IMR-90 (cell line): ENCODE measurements around the gene TBCA. TPM values are rescaled to one million over a fixed set of nuclear protein-coding genes. Genes with fewer than 3 reads are reported as not detected.

Source experiments
- ATAC-seq: fragments of 200-7000 bp; cut with Tn5 transposase; 2 replicates; pipeline ENCODE4 v1.9.1; 2020; ENCODE audit warnings: low read depth, mild to moderate bottlenecking, moderate library complexity
- BruUV-seq: library from RNA; stranded (reverse); fragments of 400-500 nt; replicated peaks from 2 replicates; lab custom pipeline; 2021; lab: Mats Ljungman, UMichigan
- CTCF ChIA-PET: fragments of 300-600 bp; formaldehyde crosslinking; extraction: SDS; loops from one replicate; lab custom pipeline; 2021; ENCODE audit warnings: antibody characterized with exemption; lab: Yijun Ruan, JAX
- POLR2A ChIA-PET: fragments of 300-600 bp; sonication (Branson Sonifier 250); formaldehyde crosslinking; loops from one replicate; lab custom pipeline; 2022; ENCODE audit warnings: antibody characterized with exemption; ENCODE audit not compliant: unreplicated experiment; lab: Charles Lee
- DNase-seq: peaks from one replicate; pipeline ENCODE4 v3.0.0; 2013
- H2AFZ ChIP-seq: replicated peaks from 2 replicates; pipeline ENCODE3; 2013; ENCODE audit warnings: low read length, mild to moderate bottlenecking; ENCODE audit not compliant: poor library complexity
- H2AK5ac ChIP-seq: 2 replicates; pipeline ENCODE4 v1.6.1; 2013; ENCODE audit warnings: low read depth, low read length, inconsistent platforms
- H2AK9ac ChIP-seq: replicated peaks from 2 replicates; pipeline ENCODE3; 2013; ENCODE audit warnings: mild to moderate bottlenecking, low read depth, low read length, moderate library complexity; ENCODE audit not compliant: poor library complexity
- H2BK120ac ChIP-seq: 2 replicates; pipeline ENCODE4 v1.6.1; 2013; ENCODE audit warnings: low read depth, low read length, inconsistent platforms
- H2BK15ac ChIP-seq: 3 replicates; pipeline ENCODE4 v1.6.1; 2013; ENCODE audit warnings: low read depth, low read length, inconsistent platforms
- H2BK20ac ChIP-seq: 2 replicates; pipeline ENCODE4 v1.6.1; 2013; ENCODE audit warnings: low read depth, mild to moderate bottlenecking, inconsistent platforms, low read length, moderate library complexity
- H2BK5ac ChIP-seq: 2 replicates; pipeline ENCODE4 v1.6.1; 2013; ENCODE audit warnings: mild to moderate bottlenecking, low read depth, low read length, inconsistent platforms; ENCODE audit not compliant: poor library complexity, severe bottlenecking
- H3K14ac ChIP-seq: replicated peaks from 2 replicates; pipeline ENCODE4 v1.6.1; 2013; ENCODE audit warnings: low read depth, low read length, inconsistent platforms
- H3K18ac ChIP-seq: 2 replicates; pipeline ENCODE4 v1.6.1; 2013; ENCODE audit warnings: low read depth, low read length, control low read depth
- H3K23ac ChIP-seq: 2 replicates; pipeline ENCODE4 v1.6.1; 2013; ENCODE audit warnings: low read depth, low read length, inconsistent platforms
- H3K27ac ChIP-seq: 2 replicates; pipeline ENCODE4 v1.5.1; 2013; ENCODE audit warnings: mild to moderate bottlenecking, control low read depth, low read length; ENCODE audit not compliant: insufficient read depth
- H3K27me3 ChIP-seq: 2 replicates; pipeline ENCODE4 v1.6.1; 2013; ENCODE audit warnings: low read length; ENCODE audit not compliant: control insufficient read depth, insufficient read depth
- H3K36me3 ChIP-seq: 2 replicates; pipeline ENCODE4 v1.6.1; 2013; ENCODE audit warnings: low read length, mixed read lengths; ENCODE audit not compliant: control insufficient read depth, insufficient read depth
- H3K4ac ChIP-seq: 2 replicates; pipeline ENCODE4 v1.6.1; 2013; ENCODE audit warnings: low read depth, low read length, inconsistent platforms
- H3K4me1 ChIP-seq: 2 replicates; pipeline ENCODE4 v1.6.1; 2013; ENCODE audit warnings: low read length, mixed read lengths; ENCODE audit not compliant: control insufficient read depth, insufficient read depth
- H3K4me2 ChIP-seq: 2 replicates; pipeline ENCODE4 v1.6.1; 2013; ENCODE audit warnings: low read depth, mild to moderate bottlenecking, control low read depth, low read length, moderate library complexity
- H3K4me3 ChIP-seq: 2 replicates; pipeline ENCODE4 v1.5.1; 2013; ENCODE audit warnings: low read depth, mild to moderate bottlenecking, control low read depth, low read length, moderate library complexity; ENCODE audit not compliant: insufficient read depth
- H3K56ac ChIP-seq: 2 replicates; pipeline ENCODE4 v1.6.1; 2013; ENCODE audit warnings: low read length, inconsistent platforms; ENCODE audit not compliant: insufficient read depth; ENCODE audit errors: extremely low read depth
- H3K79me1 ChIP-seq, 2 experiments: 2 replicates each; pipeline ENCODE4 v1.6.1; 2013; ENCODE audit warnings: low read length in 2 of 2, inconsistent platforms in 1 of 2, low read depth in 1 of 2
- H3K9ac ChIP-seq: 2 replicates; pipeline ENCODE4 v1.6.1; 2013; ENCODE audit warnings: low read depth, low read length, control low read depth
- H3K9me1 ChIP-seq: 2 replicates; pipeline ENCODE4 v1.6.1; 2013; ENCODE audit warnings: low read length, inconsistent platforms; ENCODE audit not compliant: insufficient read depth
- H3K9me3 ChIP-seq: 2 replicates; pipeline ENCODE4 v1.6.1; 2013; ENCODE audit warnings: low read length; ENCODE audit not compliant: control insufficient read depth, insufficient read depth
- H4K20me1 ChIP-seq: 2 replicates; pipeline ENCODE4 v1.6.1; 2013; ENCODE audit warnings: low read length, inconsistent platforms; ENCODE audit not compliant: insufficient read depth
- H4K5ac ChIP-seq: 2 replicates; pipeline ENCODE4 v1.6.1; 2013; ENCODE audit warnings: mild to moderate bottlenecking, low read depth, low read length, control low read depth
- H4K8ac ChIP-seq, 2 experiments: 2 replicates each; pipeline ENCODE4 v1.6.1; 2013; ENCODE audit warnings: low read depth in 2 of 2, low read length in 2 of 2, control low read depth in 1 of 2, inconsistent platforms in 1 of 2
- H4K91ac ChIP-seq: 2 replicates; pipeline ENCODE4 v1.6.1; 2013; ENCODE audit warnings: low read depth, low read length, inconsistent platforms; ENCODE audit not compliant: insufficient read depth
- BHLHE40 ChIP-seq: fragments of 150-350 bp; IDR thresholded peaks from 2 replicates; pipeline ENCODE4 v1.6.1; 2016; ENCODE audit warnings: mild to moderate bottlenecking, low read depth, low read length
- CEBPB ChIP-seq: IDR thresholded peaks from 2 replicates; pipeline ENCODE4 v1.6.1; 2012; ENCODE audit warnings: low read depth, low read length, improper control_type of control experiment
- FOS ChIP-seq: fragments of 150-350 bp; IDR thresholded peaks from 2 replicates; pipeline ENCODE4 v1.6.1; 2016; ENCODE audit warnings: low read depth, low read length
- MAFK ChIP-seq: IDR thresholded peaks from 2 replicates; pipeline ENCODE4 v1.6.1; 2012; ENCODE audit warnings: low read depth, low read length, improper control_type of control experiment
- MAZ ChIP-seq: IDR thresholded peaks from 2 replicates; pipeline ENCODE4 v1.6.1; 2012; ENCODE audit warnings: low read depth, mild to moderate bottlenecking, low read length, improper control_type of control experiment, moderate library complexity, borderline replicate concordance
- NFE2L2 ChIP-seq: fragments of 150-350 bp; IDR thresholded peaks from 2 replicates; pipeline ENCODE4 v1.6.1; 2016; ENCODE audit warnings: low read depth, mild to moderate bottlenecking, low read length
- POLR2A ChIP-seq: IDR thresholded peaks from 2 replicates; pipeline ENCODE4 v1.6.1; 2012; ENCODE audit warnings: mild to moderate bottlenecking, low read depth, low read length
- RCOR1 ChIP-seq: IDR thresholded peaks from 2 replicates; pipeline ENCODE4 v1.6.1; 2012; ENCODE audit warnings: mild to moderate bottlenecking, low read length, improper control_type of control experiment; ENCODE audit not compliant: insufficient replicate concordance
- RFX5 ChIP-seq: IDR thresholded peaks from 2 replicates; pipeline ENCODE4 v1.8.0; 2012; ENCODE audit warnings: low read depth, mild to moderate bottlenecking, low read length, moderate library complexity
- SMC3 ChIP-seq: fragments of 150-350 bp; IDR thresholded peaks from 2 replicates; pipeline ENCODE4 v1.6.1; 2016; ENCODE audit warnings: low read depth, mild to moderate bottlenecking, antibody characterized with exemption, low read length, moderate library complexity
- WGBS, 2 experiments: methylation state at CpG; one replicate each; pipeline versions ENCODE4 v1.1.5 to v1.1.7; 2013; ENCODE audit warnings: missing lambda C conversion rate in 2 of 2; ENCODE audit not compliant: insufficient read length in 1 of 2; ENCODE audit errors: extremely low coverage in 2 of 2; 5-methylcytosine and 5-hydroxymethylcytosine counted together
- dilution Hi-C: fragments of 300-500 bp; cut with HindIII; formaldehyde crosslinking; loops from one replicate; pipeline ENCODE4 v1.14.3; 2018; ENCODE audit warnings: low sequenced_read_pairs; ENCODE audit not compliant: unreplicated experiment
- in situ Hi-C: fragments of 300-500 bp; cut with MboI; formaldehyde crosslinking; loops from 3 replicates; pipeline ENCODE4 v1.14.3; 2019; ENCODE audit warnings: low sequenced_read_pairs, inconsistent platforms, mixed read lengths
- intact Hi-C: fragments of 100-400 bp; cut with micrococcal nuclease; formaldehyde crosslinking; loops from 2 replicates; pipeline ENCODE4 v1.10.0; 2022
- polyA plus RNA-seq, 3 experiments: library from polyadenylated mRNA; depleted of rRNA; stranded (reverse); fragments of >200 nt; gene quantifications; 2 replicates each; pipeline ENCODE4 v1.2.3, GENCODE V29; 2012; ENCODE audit warnings: low replicate concordance in 1 of 3
- total RNA-seq: library from RNA; depleted of rRNA; stranded (reverse); fragments of >200 nt; gene quantifications from 2 replicates; pipeline ENCODE4 v1.2.3, GENCODE V29; 2012
- TF ChIP-seq, protein P1 (sequence below): conservative IDR thresholded peaks from 2 replicates; pipeline ENCODE4 v1.5.1; 2012; ENCODE audit warnings: mild to moderate bottlenecking, low read depth, low read length, improper control_type of control experiment
- TF ChIP-seq, protein P2 (sequence below): fragments of 150-350 bp; IDR thresholded peaks from 2 replicates; pipeline ENCODE4 v1.6.1; 2017; ENCODE audit warnings: mild to moderate bottlenecking, antibody characterized with exemption, low read length, low read depth
- TF ChIP-seq, protein P3 (sequence below): fragments of 150-350 bp; IDR thresholded peaks from 2 replicates; pipeline ENCODE4 v1.6.1; 2016; ENCODE audit warnings: low read depth, mild to moderate bottlenecking, low read length, moderate library complexity, borderline replicate concordance

TBCA gene
- total and polyA plus RNA-seq, 2 of the 4 experiments (the other 2 are of a cell fraction) = 6.1 to 137 TPM

- Histone ChIP-seq H3K4ac (no peak overlapping the region), H3K27ac (no peak overlapping the region), H4K91ac (no peak overlapping the region), H3K56ac (no peak overlapping the region), H2AK9ac (no peak overlapping the region), H2BK15ac (no peak overlapping the region), H4K20me1 (no peaks in the 10 kb centered on the region), H2BK5ac (no peak overlapping the region), H3K14ac (no peak overlapping the region), H2BK120ac (no peak overlapping the region), H2AFZ (no peak overlapping the region), H3K9me1 (no peaks in the 10 kb centered on the region), H3K9me3 (no peaks in the 10 kb centered on the region), H2BK20ac (no peak overlapping the region), H3K23ac (no peak overlapping the region), H3K4me2 (no peak overlapping the region), H3K4me1 (no peaks in the 10 kb centered on the region), H4K5ac (no peak overlapping the region), H3K9ac (no peak overlapping the region), H2AK5ac (no peak overlapping the region), H4K8ac (no peak overlapping the region), H3K27me3 (peaks cover 6% of the 10 kb centered on the region), H3K18ac (no peak overlapping the region), H3K4me3 (no peak overlapping the region), H3K36me3 (no peaks in the 10 kb centered on the region), H3K79me1 (no peaks in the 10 kb centered on the region)
- ChIA-PET CTCF (no interaction called here), POLR2A (no interaction called here)
- dilution Hi-C loops (no loop called here), in situ Hi-C loops (no loop called here), intact Hi-C loops (no loop called here)
- WGBS, 2 experiments = no CpG with 5 or more reads among the region's 2 CpGs
- no peak for ATAC-seq
- no peak for TF ChIP-seq RCOR1
- TF ChIP-seq, protein P1, sequence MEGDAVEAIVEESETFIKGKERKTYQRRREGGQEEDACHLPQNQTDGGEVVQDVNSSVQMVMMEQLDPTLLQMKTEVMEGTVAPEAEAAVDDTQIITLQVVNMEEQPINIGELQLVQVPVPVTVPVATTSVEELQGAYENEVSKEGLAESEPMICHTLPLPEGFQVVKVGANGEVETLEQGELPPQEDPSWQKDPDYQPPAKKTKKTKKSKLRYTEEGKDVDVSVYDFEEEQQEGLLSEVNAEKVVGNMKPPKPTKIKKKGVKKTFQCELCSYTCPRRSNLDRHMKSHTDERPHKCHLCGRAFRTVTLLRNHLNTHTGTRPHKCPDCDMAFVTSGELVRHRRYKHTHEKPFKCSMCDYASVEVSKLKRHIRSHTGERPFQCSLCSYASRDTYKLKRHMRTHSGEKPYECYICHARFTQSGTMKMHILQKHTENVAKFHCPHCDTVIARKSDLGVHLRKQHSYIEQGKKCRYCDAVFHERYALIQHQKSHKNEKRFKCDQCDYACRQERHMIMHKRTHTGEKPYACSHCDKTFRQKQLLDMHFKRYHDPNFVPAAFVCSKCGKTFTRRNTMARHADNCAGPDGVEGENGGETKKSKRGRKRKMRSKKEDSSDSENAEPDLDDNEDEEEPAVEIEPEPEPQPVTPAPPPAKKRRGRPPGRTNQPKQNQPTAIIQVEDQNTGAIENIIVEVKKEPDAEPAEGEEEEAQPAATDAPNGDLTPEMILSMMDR = no peak
- TF ChIP-seq, protein P2, sequence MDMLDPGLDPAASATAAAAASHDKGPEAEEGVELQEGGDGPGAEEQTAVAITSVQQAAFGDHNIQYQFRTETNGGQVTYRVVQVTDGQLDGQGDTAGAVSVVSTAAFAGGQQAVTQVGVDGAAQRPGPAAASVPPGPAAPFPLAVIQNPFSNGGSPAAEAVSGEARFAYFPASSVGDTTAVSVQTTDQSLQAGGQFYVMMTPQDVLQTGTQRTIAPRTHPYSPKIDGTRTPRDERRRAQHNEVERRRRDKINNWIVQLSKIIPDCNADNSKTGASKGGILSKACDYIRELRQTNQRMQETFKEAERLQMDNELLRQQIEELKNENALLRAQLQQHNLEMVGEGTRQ = no peak
- TF ChIP-seq MAFK = no peak
- no peak for TF ChIP-seq POLR2A
- TF ChIP-seq SMC3 = no peak
- TF ChIP-seq, protein P3, sequence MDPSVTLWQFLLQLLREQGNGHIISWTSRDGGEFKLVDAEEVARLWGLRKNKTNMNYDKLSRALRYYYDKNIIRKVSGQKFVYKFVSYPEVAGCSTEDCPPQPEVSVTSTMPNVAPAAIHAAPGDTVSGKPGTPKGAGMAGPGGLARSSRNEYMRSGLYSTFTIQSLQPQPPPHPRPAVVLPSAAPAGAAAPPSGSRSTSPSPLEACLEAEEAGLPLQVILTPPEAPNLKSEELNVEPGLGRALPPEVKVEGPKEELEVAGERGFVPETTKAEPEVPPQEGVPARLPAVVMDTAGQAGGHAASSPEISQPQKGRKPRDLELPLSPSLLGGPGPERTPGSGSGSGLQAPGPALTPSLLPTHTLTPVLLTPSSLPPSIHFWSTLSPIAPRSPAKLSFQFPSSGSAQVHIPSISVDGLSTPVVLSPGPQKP = no peak
- no peak for TF ChIP-seq CEBPB
- no peak for TF ChIP-seq FOS
- TF ChIP-seq NFE2L2 = no peak
- no peak for TF ChIP-seq RFX5
- no peak for TF ChIP-seq BHLHE40
- TF ChIP-seq MAZ = no peak
- BruUV-seq = no TSS peak
- no peak for DNase-seq
Measured at GRCh38 chr5:77791926-77792325, 15.8 kb upstream of the TBCA start.
